NCI-H446 treated with DMSO at 0.1 percent for 48 hours (cell line): Measurements from ENCODE around the gene CCDC32.
A peak's percentile ranks its signal among the peaks of the same experiment; 100 is the strongest.
"Not testable (repeated sequence)": the region's sequence is repeated elsewhere in the genome, so short reads cannot be mapped to it uniquely, and the experiment has no call there.

Experiments used
- DNase-seq: peaks from one replicate; lab custom pipeline; 2025; lab: John Stamatoyannopoulos, UW

Gene CCDC32

GRCh38 chr15:40564591-40565332 lies at the start of gene CCDC32:
TSS of gene CCDC32 (minus strand) at chr15:40565042. CDS start at chr15:40563015, 2,027 bp downstream.
- DNase-seq, result peak; percentile 97

GRCh38 chr15:40613080-40613479 lies 48.2 kb upstream of the CCDC32 start:
- DNase-seq, result no peak

GRCh38 chr15:40603935-40604334 lies 39.1 kb upstream of the CCDC32 start:
- DNase-seq, result no peak

- no peak for DNase-seq
Measured at GRCh38 chr15:40600956-40601355, 36.1 kb upstream of the CCDC32 start.

GRCh38 chr15:40598672-40599071 lies 33.8 kb upstream of the CCDC32 start:
- no peak for DNase-seq

- DNase-seq, result no peak
Measured at GRCh38 chr15:40598126-40598525, 33.3 kb upstream of the CCDC32 start.

GRCh38 chr15:40597024-40597423 lies 32.2 kb upstream of the CCDC32 start:
- no peak for DNase-seq

GRCh38 chr15:40595773-40596172 lies 30.9 kb upstream of the CCDC32 start:
- DNase-seq, result no peak

- no peak for DNase-seq
Measured at GRCh38 chr15:40595219-40595618, 30.4 kb upstream of the CCDC32 start.

- DNase-seq, result no peak
Measured at GRCh38 chr15:40594429-40594836, 29.6 kb upstream of the CCDC32 start.

GRCh38 chr15:40593588-40594428 lies 29.0 kb upstream of the CCDC32 start, which contains the start of gene KNL1:
TSS of gene KNL1 (plus strand) at chr15:40594249. CDS start at chr15:40602932, 8,683 bp downstream.
- DNase-seq, result peak; percentile 84

GRCh38 chr15:40593165-40593564 lies 28.3 kb upstream of the CCDC32 start:
- DNase-seq, result no peak

- no peak for DNase-seq
Measured at GRCh38 chr15:40591389-40591788, 26.5 kb upstream of the CCDC32 start.

- DNase-seq, result no peak
Measured at GRCh38 chr15:40590667-40591050, 25.8 kb upstream of the CCDC32 start.

- DNase-seq, result no peak
Measured at GRCh38 chr15:40584191-40584590, 19.3 kb upstream of the CCDC32 start.

GRCh38 chr15:40582726-40583246 lies 17.9 kb upstream of the CCDC32 start:
- no peak for DNase-seq

GRCh38 chr15:40581796-40582195 lies 17.0 kb upstream of the CCDC32 start:
- DNase-seq, result not testable (repeated sequence)

GRCh38 chr15:40578892-40579291 lies 14.1 kb upstream of the CCDC32 start:
- DNase-seq, result no peak

- not testable (repeated sequence) for DNase-seq
Measured at GRCh38 chr15:40576914-40577313, 12.1 kb upstream of the CCDC32 start.

GRCh38 chr15:40575113-40575512 lies 10.3 kb upstream of the CCDC32 start:
- no peak for DNase-seq

- peak; percentile 69 for DNase-seq
Measured at GRCh38 chr15:40569129-40569953, 4.5 kb upstream of the CCDC32 start, which contains the start of gene RPUSD2. TSS of gene RPUSD2 (plus strand) at chr15:40569299. CDS start at chr15:40569338, 39 bp downstream.

GRCh38 chr15:40567111-40567510 lies 2.3 kb upstream of the CCDC32 start:
- DNase-seq, result no peak
